Neural crest cell (in vitro differentiated cells): Measurements from ENCODE around the gene ZNF341. TPM values are rescaled to one million over a fixed set of nuclear protein-coding genes. Genes with fewer than 3 reads are reported as not detected.

Experiments used
- DNase-seq: peaks from one replicate; pipeline ENCODE4 v3.0.0; 2021; ENCODE audit warnings: low read depth, mixed read lengths, low spot score
- H3K27ac Mint-ChIP-seq: one replicate; pipeline ENCODE4 v1.8.0; 2021; ENCODE audit warnings: mild to moderate bottlenecking, mixed read lengths; ENCODE audit not compliant: unreplicated experiment
- H3K27me3 Mint-ChIP-seq: 2 replicates; pipeline ENCODE4 v1.8.0; 2021; ENCODE audit warnings: low read depth, mild to moderate bottlenecking, mixed read lengths
- H3K36me3 Mint-ChIP-seq: 2 replicates; pipeline ENCODE4 v1.8.0; 2021; ENCODE audit warnings: low read depth, mild to moderate bottlenecking, mixed read lengths
- H3K4me1 Mint-ChIP-seq: 2 replicates; pipeline ENCODE4 v1.8.0; 2021; ENCODE audit warnings: mixed read lengths
- H3K4me3 Mint-ChIP-seq: one replicate; pipeline ENCODE4 v1.8.0; 2021; ENCODE audit warnings: mild to moderate bottlenecking, mixed read lengths
- H3K9me3 Mint-ChIP-seq: 2 replicates; pipeline ENCODE4 v1.8.0; 2021; ENCODE audit warnings: mixed read lengths
- total RNA-seq: library from RNA; stranded (reverse); gene quantifications from 2 replicates; pipeline ENCODE4 v1.2.1, GENCODE V29; 2021
- TF ChIP-seq, protein P1 (sequence below): fragments of 200-600 bp; sonication (generic); conservative IDR thresholded peaks from 2 replicates; pipeline ENCODE4 v1.5.0; 2021; ENCODE audit warnings: antibody characterized with exemption, mild to moderate bottlenecking

ZNF341 gene
- total RNA-seq, 1 donor from 2014 or later = 5.1 TPM

GRCh38 chr20:33828326-33828844, 96.6 kb downstream of the ZNF341 start:
- no peak for DNase-seq
- no peak overlapping the region for H3K27ac Mint-ChIP-seq
- H3K4me1 Mint-ChIP-seq = peaks cover 54% of the 10 kb centered on the region
- H3K4me3 Mint-ChIP-seq = no peak overlapping the region
- TF ChIP-seq, protein P1, sequence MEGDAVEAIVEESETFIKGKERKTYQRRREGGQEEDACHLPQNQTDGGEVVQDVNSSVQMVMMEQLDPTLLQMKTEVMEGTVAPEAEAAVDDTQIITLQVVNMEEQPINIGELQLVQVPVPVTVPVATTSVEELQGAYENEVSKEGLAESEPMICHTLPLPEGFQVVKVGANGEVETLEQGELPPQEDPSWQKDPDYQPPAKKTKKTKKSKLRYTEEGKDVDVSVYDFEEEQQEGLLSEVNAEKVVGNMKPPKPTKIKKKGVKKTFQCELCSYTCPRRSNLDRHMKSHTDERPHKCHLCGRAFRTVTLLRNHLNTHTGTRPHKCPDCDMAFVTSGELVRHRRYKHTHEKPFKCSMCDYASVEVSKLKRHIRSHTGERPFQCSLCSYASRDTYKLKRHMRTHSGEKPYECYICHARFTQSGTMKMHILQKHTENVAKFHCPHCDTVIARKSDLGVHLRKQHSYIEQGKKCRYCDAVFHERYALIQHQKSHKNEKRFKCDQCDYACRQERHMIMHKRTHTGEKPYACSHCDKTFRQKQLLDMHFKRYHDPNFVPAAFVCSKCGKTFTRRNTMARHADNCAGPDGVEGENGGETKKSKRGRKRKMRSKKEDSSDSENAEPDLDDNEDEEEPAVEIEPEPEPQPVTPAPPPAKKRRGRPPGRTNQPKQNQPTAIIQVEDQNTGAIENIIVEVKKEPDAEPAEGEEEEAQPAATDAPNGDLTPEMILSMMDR = no peak
- H3K27me3 Mint-ChIP-seq = no peaks in the 10 kb centered on the region
- no peaks in the 10 kb centered on the region for H3K9me3 Mint-ChIP-seq
- no peaks in the 10 kb centered on the region for H3K36me3 Mint-ChIP-seq

- no peak overlapping the region for H3K27ac Mint-ChIP-seq
- H3K9me3 Mint-ChIP-seq = no peaks in the 10 kb centered on the region
- no peaks in the 10 kb centered on the region for H3K36me3 Mint-ChIP-seq
- H3K4me3 Mint-ChIP-seq = no peak overlapping the region
- no peaks in the 10 kb centered on the region for H3K27me3 Mint-ChIP-seq
- peaks cover 59% of the 10 kb centered on the region for H3K4me1 Mint-ChIP-seq
- TF ChIP-seq, protein P1 = no peak
- no peak for DNase-seq
Observed at GRCh38 chr20:33828967-33829560, 97.3 kb downstream of the ZNF341 start.

- TF ChIP-seq, protein P1 = no peak
- Mint-ChIP-seq H3K36me3 (no peaks in the 10 kb centered on the region), H3K27me3 (no peaks in the 10 kb centered on the region), H3K4me3 (no peak overlapping the region), H3K27ac (no peak overlapping the region), H3K9me3 (no peaks in the 10 kb centered on the region), H3K4me1 (peaks cover 56% of the 10 kb centered on the region)
- no peak for DNase-seq
Observed at GRCh38 chr20:33829636-33830035, 97.8 kb downstream of the ZNF341 start.

DNA sequence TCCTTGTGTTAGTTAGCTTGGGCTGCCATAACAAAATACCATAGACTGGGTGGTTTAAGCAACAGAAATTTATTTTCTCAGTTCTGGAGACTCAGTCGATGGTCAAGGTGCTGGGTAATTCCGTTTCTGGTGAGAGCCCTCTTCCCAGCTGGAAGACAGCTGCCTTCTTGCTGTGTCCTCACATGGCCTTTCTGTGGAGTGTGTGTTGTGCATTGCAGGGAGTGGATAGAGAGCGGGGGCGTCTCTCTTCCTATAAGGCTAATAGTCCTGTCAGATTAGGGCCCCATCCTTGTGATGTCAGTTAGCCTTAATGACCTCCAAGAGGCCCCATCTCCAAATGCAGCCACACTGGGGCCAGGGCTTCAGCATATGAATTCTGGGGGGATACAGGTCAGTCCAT, 98.6 kb downstream of the ZNF341 start:
- Mint-ChIP-seq H3K27me3 (no peaks in the 10 kb centered on the region), H3K27ac (no peak overlapping the region)

DNA sequence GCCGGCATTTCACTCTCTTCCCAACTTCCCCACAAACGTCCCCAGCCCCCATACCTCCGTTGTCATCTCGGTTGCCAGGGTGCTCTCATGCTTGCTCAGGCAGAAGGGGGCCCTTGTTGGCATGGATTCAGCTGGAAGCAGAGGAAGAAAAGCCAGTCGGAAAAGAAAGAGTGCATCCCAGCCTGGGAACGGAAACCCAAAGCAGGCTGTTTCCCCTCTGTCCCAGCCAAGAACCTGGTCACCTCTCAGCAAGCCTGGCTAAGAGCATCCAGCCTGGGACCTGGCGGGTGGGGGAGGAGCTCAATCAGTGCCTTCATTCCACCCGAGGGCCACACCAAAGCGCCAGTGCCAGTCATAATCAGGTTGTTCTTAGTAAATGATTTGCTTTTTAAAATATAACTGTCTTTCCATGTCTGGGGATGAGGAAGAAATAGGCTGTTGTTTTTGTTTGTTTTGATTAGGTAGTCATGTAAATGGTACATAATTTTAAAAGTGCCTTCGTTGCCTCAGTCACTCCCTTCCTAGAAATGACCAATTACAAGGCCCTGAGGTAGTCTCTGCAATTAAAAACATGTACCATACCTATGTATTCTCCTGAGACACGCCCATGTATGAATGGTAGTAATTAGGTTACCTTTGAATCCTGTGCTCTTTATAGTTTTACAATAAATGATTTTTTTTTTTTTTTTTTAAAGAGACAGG, 100.5 kb downstream of the ZNF341 start:
- TF ChIP-seq, protein P1 = no peak
- Mint-ChIP-seq H3K4me3 (peak overlapping the region; percentile 54), H3K9me3 (no peaks in the 10 kb centered on the region), H3K4me1 (peaks cover 52% of the 10 kb centered on the region), H3K27ac (peak overlapping the region; percentile 31), H3K36me3 (peaks cover 7% of the 10 kb centered on the region), H3K27me3 (no peaks in the 10 kb centered on the region)
- DNase-seq = peak; percentile 40

More for the DNA sequence above, 98.6 kb downstream of the ZNF341 start:
- H3K9me3 Mint-ChIP-seq = no peaks in the 10 kb centered on the region
- peaks cover 52% of the 10 kb centered on the region for H3K4me1 Mint-ChIP-seq
- peaks cover 4% of the 10 kb centered on the region for H3K36me3 Mint-ChIP-seq
- DNase-seq = no peak
- H3K4me3 Mint-ChIP-seq = no peak overlapping the region
- TF ChIP-seq, protein P1 = no peak
